NCI-H82 treated with DMSO at 0.1 percent for 48 hours (cell line): ENCODE results near the gene HPS6.

Source experiments
- DNase-seq: peaks from one replicate; lab custom pipeline; 2025; ENCODE audit not compliant: unreplicated experiment; lab: John Stamatoyannopoulos, UW

Gene HPS6

DNA sequence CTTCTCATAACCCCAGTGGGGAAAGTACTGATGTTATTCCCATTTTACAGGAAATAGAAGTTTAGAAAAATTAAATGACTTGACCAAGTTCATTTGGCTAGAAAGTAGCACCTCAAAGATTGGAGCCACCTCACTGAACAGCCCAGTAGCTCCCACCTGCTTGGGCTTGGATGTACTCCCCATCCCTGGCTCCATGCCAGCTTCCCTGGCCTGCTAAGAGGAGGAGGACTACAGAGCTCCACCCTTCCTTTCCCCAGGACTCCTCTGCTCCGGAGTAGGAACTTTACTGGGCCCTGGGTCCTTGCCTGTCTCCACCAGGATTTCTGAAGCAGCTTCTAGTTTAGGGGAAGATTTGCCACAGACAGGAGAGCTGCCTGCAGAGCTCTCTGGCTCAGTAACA lies 3.1 kb downstream of the HPS6 start:
- DNase-seq = no peak

GRCh38 chr10:102069071-102069470 lies 3.9 kb downstream of the HPS6 start:
- no peak for DNase-seq

GRCh38 chr10:102072673-102073527 lies 7.8 kb downstream of the HPS6 start:
- DNase-seq = peak; percentile 56

GRCh38 chr10:102083541-102083940 lies 18.4 kb downstream of the HPS6 start:
- no peak for DNase-seq

DNA sequence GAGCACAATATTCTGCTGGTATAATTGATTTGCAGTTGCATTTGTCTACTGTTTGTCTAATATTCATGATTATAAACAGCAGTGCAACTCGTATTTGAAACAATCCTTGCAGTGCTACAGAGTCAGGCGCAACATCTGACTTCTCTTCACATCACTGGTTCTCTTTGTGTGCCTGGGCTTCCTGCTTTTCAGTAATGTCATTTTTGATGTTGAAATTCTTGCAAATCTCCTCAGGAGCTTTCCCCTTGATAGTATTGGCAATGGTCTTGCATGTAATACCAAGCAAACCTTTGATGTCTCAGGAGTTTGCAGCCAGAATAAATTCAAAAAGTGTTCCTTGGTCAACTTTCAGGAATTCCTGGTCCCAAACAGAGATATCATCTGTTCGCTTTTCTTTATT lies 20.2 kb downstream of the HPS6 start:
- no peak for DNase-seq

GRCh38 chr10:102086196-102086595 lies 21.0 kb downstream of the HPS6 start:
- no peak for DNase-seq

GRCh38 chr10:102090772-102091171 lies 25.6 kb downstream of the HPS6 start:
- DNase-seq = no peak

DNA sequence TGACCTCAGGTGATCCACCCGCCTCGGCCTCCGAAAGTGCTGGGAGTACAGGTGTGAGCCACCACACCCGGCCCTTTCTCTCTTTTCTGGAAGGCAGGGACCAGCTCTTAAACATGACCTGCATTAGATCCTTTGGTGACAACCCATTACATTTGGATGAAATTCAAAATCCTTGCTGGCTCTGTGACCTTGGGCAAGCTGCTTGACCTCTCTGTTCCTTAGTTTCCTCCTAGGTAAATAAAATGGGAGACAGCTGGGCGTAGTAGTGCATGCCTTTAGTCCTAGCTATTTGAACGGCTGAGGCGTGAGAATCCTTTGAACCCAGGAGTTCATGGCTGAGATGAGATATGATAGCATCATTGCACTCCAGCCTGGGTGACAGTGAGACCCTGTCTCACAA lies 31.3 kb downstream of the HPS6 start:
- no peak for DNase-seq

GRCh38 chr10:102101152-102101551 lies 36.0 kb downstream of the HPS6 start:
- no peak for DNase-seq

DNA sequence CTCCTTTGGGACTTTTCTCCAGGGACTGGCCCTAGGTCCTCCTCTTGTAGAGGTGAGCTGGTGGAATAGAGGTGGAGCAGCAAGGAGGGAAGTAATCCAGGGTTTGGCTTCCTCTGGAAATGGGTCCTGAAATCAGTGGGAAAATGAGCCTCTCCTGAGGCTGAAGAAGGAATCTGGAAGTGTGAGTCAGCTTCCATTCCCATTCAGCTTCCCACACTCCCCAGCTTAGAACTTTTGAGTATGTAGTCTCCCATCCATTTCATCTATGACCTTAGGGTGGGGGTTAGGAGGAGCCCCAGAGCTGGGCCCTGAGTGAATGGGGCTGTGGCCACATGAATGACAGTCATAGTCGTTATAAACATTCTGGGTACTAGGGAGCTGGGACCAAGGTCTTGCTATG lies 37.3 kb downstream of the HPS6 start:
- no peak for DNase-seq

- DNase-seq = no peak
These were observed 41.8 kb downstream of the HPS6 start for GRCh38 chr10:102106998-102107397.

DNA sequence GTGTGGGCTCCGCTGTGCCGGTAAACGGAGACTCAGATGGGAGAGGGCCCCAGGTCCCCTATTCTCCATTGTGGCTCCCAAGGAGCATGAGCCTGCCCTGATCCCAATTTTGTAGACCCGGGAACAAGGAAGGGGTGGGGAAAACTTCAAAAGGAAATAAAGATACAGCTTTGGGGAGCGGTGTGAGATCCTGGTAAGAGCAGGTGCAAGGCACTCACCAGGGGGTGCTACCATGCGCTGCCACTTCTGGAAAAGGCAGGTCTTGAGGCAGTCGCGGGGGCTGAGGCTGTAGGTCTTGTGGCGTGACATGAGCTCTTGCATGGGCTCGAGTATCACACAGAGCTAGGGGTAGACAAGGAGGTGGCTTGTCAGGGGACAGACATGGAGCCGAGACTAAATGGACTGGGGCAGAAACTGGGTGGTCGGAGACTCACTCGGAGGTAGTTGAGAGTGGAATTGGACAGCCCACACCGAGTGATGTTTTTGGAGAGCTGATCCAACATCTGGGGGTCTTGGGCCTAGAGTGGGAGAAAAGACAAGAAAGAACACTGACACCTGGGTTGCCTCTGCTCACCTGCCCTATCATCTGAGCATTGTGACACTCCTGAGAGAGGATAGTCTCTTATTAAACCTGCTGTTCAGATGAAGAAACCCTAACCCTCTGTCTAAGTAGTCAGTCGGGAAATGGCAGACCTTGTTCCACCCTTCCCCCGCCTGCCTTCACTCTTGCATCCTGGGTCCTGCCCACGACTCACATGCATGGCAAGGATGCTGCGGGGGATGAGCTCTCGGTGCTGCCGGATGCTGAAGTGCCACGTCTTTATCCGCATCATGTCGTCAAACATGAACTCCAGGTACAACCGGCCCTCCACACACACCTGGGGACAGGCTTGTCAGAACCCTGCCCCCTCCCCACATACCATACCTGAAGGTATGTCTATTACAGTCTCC lies 44.3 kb downstream of the HPS6 start:
- no peak for DNase-seq

- no peak for DNase-seq
These were observed 46.1 kb downstream of the HPS6 start for GRCh38 chr10:102111276-102111675.

- no peak for DNase-seq
These were observed 47.2 kb downstream of the HPS6 start for GRCh38 chr10:102112210-102112817.

GRCh38 chr10:102113261-102113955 lies 48.3 kb downstream of the HPS6 start:
- no peak for DNase-seq

DNA sequence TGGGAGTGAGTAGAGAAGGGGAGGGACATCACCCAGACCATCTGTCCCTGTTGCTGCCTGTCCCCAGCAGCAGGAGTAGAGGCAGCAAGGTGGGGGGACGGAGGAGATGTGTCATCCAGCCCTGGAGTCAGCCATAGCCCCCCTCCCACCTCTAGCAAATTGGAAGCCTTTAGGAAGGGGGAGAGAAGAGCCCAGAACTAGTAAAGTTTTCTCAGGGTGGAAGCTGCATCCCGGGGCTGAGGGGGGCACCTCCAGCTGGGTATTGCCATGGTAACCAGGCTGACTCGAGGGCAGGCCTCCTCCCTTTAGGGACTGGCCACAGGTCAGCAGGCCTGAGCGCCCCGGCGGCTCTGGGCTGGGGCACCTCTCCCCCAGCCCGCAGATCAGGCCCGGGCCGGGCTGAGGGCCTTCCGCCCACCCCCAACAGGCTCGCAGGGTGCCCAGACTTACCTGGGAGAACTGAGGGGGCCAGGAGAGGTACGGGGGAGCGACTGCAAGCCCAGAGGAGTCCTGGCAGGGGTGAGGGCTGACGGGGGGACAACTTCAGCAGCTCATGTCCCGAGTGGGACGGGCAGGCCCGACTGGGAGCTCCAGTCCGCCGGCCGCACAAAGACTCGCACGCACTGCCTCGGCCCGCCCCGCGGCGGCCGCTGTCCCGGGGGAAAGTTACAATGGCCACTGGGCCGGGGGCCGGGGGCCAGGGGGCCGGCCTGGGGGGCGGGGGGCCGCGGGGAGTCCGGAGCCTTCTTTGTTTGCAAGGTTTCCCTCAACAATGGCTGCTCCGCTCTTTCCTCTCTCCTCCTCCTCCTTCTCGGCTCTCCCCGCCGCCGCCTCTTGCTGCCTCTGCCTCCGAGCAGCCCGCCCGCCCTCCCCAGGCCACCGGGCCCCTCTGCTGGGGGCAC lies 49.1 kb downstream of the HPS6 start:
- peak; percentile 50 for DNase-seq

DNA sequence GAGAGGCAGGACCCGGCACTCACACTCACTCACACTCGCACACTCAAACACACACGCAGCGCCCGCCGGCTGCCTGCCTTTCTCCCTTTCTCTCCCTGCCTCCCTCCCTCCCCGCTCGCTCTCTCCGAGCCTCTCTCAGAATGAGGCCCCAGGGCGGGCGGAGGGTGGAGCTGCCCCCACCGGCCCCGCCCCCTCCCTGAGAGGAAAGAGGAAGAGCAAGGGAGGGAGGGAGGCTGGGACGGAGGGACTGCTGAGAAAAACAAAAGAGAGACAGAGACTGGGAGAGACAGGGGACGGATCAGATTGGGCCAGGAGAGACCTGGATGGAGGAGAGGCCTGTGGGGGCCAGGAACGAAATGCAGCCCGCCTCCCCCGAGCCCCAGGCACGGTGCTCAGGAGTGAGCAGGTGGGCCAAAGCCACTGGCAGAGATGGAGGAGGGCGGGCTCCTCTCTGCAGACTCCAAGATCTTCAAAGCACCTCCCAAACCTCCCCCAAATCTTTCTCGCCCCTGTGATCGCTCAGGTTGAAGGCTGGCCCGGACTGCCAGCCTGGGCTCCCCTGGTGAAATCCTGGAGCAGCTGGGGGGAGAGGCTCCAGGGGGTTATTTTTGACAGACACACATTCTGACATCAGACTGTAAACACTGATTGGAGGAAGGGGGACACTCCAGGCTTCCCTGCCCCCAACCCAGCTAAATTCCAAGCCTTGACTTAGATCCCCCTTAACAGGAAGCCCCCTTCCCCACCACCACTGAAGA lies 49.9 kb downstream of the HPS6 start:
- peak; percentile 47 for DNase-seq

GRCh38 chr10:102115775-102116174 lies 50.6 kb downstream of the HPS6 start:
- DNase-seq = no peak

- DNase-seq = no peak
These were observed 51.5 kb downstream of the HPS6 start for GRCh38 chr10:102116656-102117055.
